ENCODE results near the gene DUSP6.

DNA sequence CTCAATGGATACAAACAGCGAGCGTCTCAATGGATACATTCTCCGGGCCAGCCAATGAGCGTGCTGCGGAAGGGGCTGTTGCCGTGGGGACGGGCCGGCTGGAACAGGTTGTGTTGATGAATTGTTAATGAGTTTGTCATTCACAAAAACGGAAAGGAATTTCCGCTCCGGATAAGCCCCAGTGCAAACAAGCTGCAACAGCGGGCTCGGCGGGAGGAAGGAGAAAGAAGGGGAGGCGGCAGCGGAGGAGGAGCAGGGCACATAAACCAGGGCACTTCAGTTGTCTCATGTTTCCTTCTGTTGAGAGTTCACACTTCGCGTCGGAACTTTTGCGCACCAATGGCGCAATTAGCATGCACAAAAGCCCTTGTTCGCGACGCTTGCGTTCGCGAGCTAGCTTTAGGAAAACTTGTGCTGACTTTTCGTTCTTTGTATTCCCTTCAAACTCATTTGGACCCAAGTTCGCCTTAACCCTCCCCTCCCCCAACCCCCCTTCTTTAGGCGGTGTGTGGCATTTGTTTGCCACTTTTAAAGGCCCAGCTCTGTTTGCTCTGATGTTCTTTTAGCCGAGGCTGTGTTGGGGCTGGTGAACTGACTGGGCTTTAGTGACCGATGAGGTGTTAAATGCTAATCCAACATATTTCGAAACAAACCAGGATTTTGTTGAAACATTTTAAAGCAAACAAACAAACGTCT, at the start of gene DUSP6:
- TF ChIP-seq, protein P1, sequence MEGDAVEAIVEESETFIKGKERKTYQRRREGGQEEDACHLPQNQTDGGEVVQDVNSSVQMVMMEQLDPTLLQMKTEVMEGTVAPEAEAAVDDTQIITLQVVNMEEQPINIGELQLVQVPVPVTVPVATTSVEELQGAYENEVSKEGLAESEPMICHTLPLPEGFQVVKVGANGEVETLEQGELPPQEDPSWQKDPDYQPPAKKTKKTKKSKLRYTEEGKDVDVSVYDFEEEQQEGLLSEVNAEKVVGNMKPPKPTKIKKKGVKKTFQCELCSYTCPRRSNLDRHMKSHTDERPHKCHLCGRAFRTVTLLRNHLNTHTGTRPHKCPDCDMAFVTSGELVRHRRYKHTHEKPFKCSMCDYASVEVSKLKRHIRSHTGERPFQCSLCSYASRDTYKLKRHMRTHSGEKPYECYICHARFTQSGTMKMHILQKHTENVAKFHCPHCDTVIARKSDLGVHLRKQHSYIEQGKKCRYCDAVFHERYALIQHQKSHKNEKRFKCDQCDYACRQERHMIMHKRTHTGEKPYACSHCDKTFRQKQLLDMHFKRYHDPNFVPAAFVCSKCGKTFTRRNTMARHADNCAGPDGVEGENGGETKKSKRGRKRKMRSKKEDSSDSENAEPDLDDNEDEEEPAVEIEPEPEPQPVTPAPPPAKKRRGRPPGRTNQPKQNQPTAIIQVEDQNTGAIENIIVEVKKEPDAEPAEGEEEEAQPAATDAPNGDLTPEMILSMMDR (IDR thresholded peaks at IDR 0.05), result no peak
- TF ChIP-seq EP300 (IDR thresholded peaks at IDR 0.05) (peak in 1 of 4 donors; percentile 25), POLR2A (IDR thresholded peaks at IDR 0.05) (peak in 1 of 2 donors; percentile 52), POLR2AphosphoS5 (IDR thresholded peaks at IDR 0.05) (peak; percentile 79 to 98 (median 87))
